ENCODE measurements around the gene PTCRA.

PTCRA gene

GRCh38 chr6:42973926-42974325, 58.1 kb downstream of the PTCRA start:
- TF ChIP-seq CTCF (IDR thresholded peaks at IDR 0.05; ENCODE audit: borderline replicate concordance, control extremely low read depth, extremely low read depth, insufficient read depth, missing control alignments), result no peak
- no peak for DNase-seq (ENCODE audit: low spot score)
- in situ Hi-C loops (cut with MboI; ENCODE audit: low sequenced_read_pairs, unreplicated experiment), result no loop called here

GRCh38 chr6:42974919-42975505, 59.2 kb downstream of the PTCRA start:
- no peak for DNase-seq (ENCODE audit: low spot score)
- in situ Hi-C loops (cut with MboI; ENCODE audit: low sequenced_read_pairs, unreplicated experiment), result no loop called here
- TF ChIP-seq CTCF (IDR thresholded peaks at IDR 0.05; ENCODE audit: borderline replicate concordance, control extremely low read depth, extremely low read depth, insufficient read depth, missing control alignments), result no peak

Measured in GM13976 (cell line).